GM12878 (cell line): ENCODE results near the gene ATG13. TPM values are rescaled to one million over a fixed set of nuclear protein-coding genes. Genes with fewer than 3 reads are reported as not detected.

ENCODE experiments used
- ATAC-seq: fragments of 200-7000 bp; cut with Tn5 transposase; 3 replicates; pipeline ENCODE4 v1.9.1; 2020; ENCODE audit warnings: mild to moderate bottlenecking, moderate library complexity
- BruUV-seq: library from RNA; stranded (reverse); fragments of 400-500 nt; replicated peaks from 2 replicates; lab custom pipeline; 2021; lab: Mats Ljungman, UMichigan
- CTCF ChIA-PET: fragments of 300-600 bp; sonication (Branson Sonifier 250); formaldehyde crosslinking; extraction: SDS; loops from one replicate; lab custom pipeline; 2021; ENCODE audit warnings: inconsistent platforms; lab: Yijun Ruan, JAX
- POLR2A ChIA-PET: fragments of 350-600 bp; formaldehyde crosslinking; extraction: SDS; loops from one replicate; lab custom pipeline; 2021; ENCODE audit warnings: inconsistent platforms; lab: Charles Lee
- RAD21 ChIA-PET: fragments of 300-600 bp; sonication (Branson Sonifier 250); formaldehyde crosslinking; loops from one replicate; lab custom pipeline; 2023; ENCODE audit warnings: antibody characterized with exemption; ENCODE audit not compliant: unreplicated experiment; lab: Charles Lee
- SMC1A ChIA-PET: fragments of 300-600 bp; sonication (Branson Sonifier 250); formaldehyde crosslinking; loops from one replicate; lab custom pipeline; 2023; ENCODE audit not compliant: unreplicated experiment, uncharacterized antibody; lab: Charles Lee
- DNase-seq: peaks from one replicate; pipeline ENCODE4 v3.0.0-alpha.2; 2011; ENCODE audit warnings: low read depth, low spot score
- FAIRE-seq: peaks from 3 replicates; lab custom pipeline; 2011; peaks lifted over from hg19 to GRCh38; lab: Jason Lieb, UNC
- H2AFZ ChIP-seq: 2 replicates; pipeline ENCODE4 v1.6.0; 2011; ENCODE audit warnings: low read depth, low read length, control low read depth; ENCODE audit not compliant: control insufficient read depth
- H3K27ac ChIP-seq: 2 replicates; pipeline ENCODE4 v1.5.1; 2011; ENCODE audit warnings: control low read depth; ENCODE audit not compliant: control insufficient read depth, insufficient read depth
- H3K27me3 ChIP-seq, 2 experiments: replicated peaks in 1 of 2; 2 replicates each; pipeline versions ENCODE4 v1.6.0 to v1.6.1; 2011; ENCODE audit warnings: low read length in 1 of 2; ENCODE audit not compliant: control insufficient read depth in 2 of 2, insufficient read depth in 2 of 2
- H3K36me3 ChIP-seq, 2 experiments: 2 replicates each; pipeline ENCODE4 v1.5.1; 2011; ENCODE audit warnings: low read length in 1 of 2; ENCODE audit not compliant: control insufficient read depth in 2 of 2, insufficient read depth in 2 of 2
- H3K4me1 ChIP-seq: 2 replicates; pipeline ENCODE4 v1.6.1; 2011; ENCODE audit warnings: mild to moderate bottlenecking, low read length, moderate library complexity, mixed read lengths; ENCODE audit not compliant: control insufficient read depth, insufficient read depth
- H3K4me2 ChIP-seq: 2 replicates; pipeline ENCODE4 v1.6.0; 2011; ENCODE audit warnings: control low read depth; ENCODE audit not compliant: control insufficient read depth, insufficient read depth
- H3K4me3 ChIP-seq: fragments of 200-600 bp; sonication (generic); 2 replicates; pipeline ENCODE4 v1.5.1; 2016
- H3K79me2 ChIP-seq: 2 replicates; pipeline ENCODE4 v1.6.0; 2011; ENCODE audit warnings: low read length; ENCODE audit not compliant: control insufficient read depth, insufficient read depth
- H3K9ac ChIP-seq: 2 replicates; pipeline ENCODE4 v1.8.0; 2011; ENCODE audit warnings: low read length, control low read depth, mixed read lengths; ENCODE audit not compliant: control insufficient read depth, insufficient read depth
- H3K9me3 ChIP-seq: replicated peaks from 3 replicates; pipeline ENCODE4 v1.5.1; 2011; ENCODE audit warnings: mild to moderate bottlenecking, low read length; ENCODE audit not compliant: control insufficient read depth, insufficient read depth
- H4K20me1 ChIP-seq: 2 replicates; pipeline ENCODE4 v1.6.0; 2011; ENCODE audit not compliant: control insufficient read depth, insufficient read depth
- GATAD2B ChIP-seq: fragments of 450-650 bp; conservative IDR thresholded peaks from 2 replicates; pipeline ENCODE4 v1.6.1; 2017; ENCODE audit warnings: low read depth, mild to moderate bottlenecking, moderate library complexity
- MYC ChIP-seq: IDR thresholded peaks from 2 replicates; pipeline ENCODE4 v1.6.1; 2011; ENCODE audit warnings: mild to moderate bottlenecking, low read length, moderate library complexity, inconsistent platforms; ENCODE audit not compliant: insufficient read depth, insufficient replicate concordance, insufficient read length, severe bottlenecking
- RUNX3 ChIP-seq: IDR thresholded peaks from 2 replicates; pipeline ENCODE4 v1.6.1; 2012; ENCODE audit warnings: low read length, inconsistent platforms
- WGBS: methylation state at CpG from one replicate; pipeline ENCODE4 v1.1.6; 2016; ENCODE audit warnings: low lambda C conversion rate; ENCODE audit not compliant: insufficient replicate concordance, insufficient coverage; ENCODE audit errors: missing lambda C conversion rate; 5-methylcytosine and 5-hydroxymethylcytosine counted together
- in situ Hi-C: fragments of 300-500 bp; cut with MboI; formaldehyde crosslinking; loops from 9 replicates; pipeline ENCODE4 v1.14.3; 2018; ENCODE audit warnings: mixed read lengths
- intact Hi-C: fragments of 100-400 bp; cut with micrococcal nuclease; formaldehyde crosslinking; loops from one replicate; pipeline ENCODE4 v1.14.2; 2022; ENCODE audit not compliant: unreplicated experiment
- polyA plus RNA-seq, 11 experiments: library from polyadenylated mRNA; depleted of rRNA in 4 of 11; unstranded in 6 of 11; stranded (reverse) in 5 of 11; fragments of >200 nt; fragmentation: Nextera tagmentation in 4 of 11; fragmentation: Illumina TruSeq in 1 of 11; extraction: Ambion mirVana in 4 of 11; extraction: Trizol in 1 of 11; gene quantifications; 1 replicate in 1 of 11; 2 replicates in 10 of 11; pipeline versions ENCODE4 v1.2.1 to v1.2.3, GENCODE V29; 2011 to 2016; ENCODE audit warnings: inconsistent platforms in 2 of 11, missing spikeins in 2 of 11, low read depth in 1 of 11
- total RNA-seq, 4 experiments: library from RNA; depleted of rRNA in 3 of 4; stranded (reverse); fragments of >200 nt in 3 of 4; fragmentation: Illumina TruSeq in 1 of 4; extraction: Trizol in 1 of 4; gene quantifications; 2 replicates each; pipeline versions ENCODE4 v1.2.1 to v1.2.3, GENCODE V29; 2013 to 2021
- TF ChIP-seq, protein P1 (sequence below): fragments of 450-650 bp; formaldehyde crosslinking; IDR thresholded peaks from 2 replicates; pipeline ENCODE4 v1.5.0; 2022; ENCODE audit warnings: mild to moderate bottlenecking, missing genetic modification characterization

Gene ATG13
- total and polyA plus RNA-seq, 10 of the 15 experiments (the other 5 are each of a cell fraction or from before 2014, with no cell fraction given), result 10.9 to 61.6 (median 50.9) TPM

DNA sequence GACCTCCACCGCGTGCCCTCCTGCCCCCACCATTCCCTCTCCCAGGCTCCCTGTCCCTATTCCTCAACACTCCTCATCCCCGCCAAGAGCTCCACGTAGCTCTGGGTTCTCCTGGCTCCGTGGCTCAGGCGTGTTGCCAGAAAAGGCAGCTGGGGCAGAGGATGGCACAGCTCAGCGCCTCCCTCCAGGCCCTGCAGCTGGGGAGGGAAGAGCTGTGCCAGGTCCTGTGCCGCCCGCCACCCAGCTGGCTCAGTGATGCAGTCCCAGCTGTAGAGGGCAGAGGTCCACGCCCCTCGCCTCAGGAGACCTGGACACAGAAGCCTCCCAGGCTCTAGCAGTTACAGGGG is 78.8 kb downstream of the ATG13 start:
- Histone ChIP-seq H3K27me3 (no peaks in the 10 kb centered on the region), H3K36me3 (peaks cover 5 to 10% of the 10 kb centered on the region in 2 experiments; a peak in 3 of 4 replicates), H3K79me2 (peaks cover 13% of the 10 kb centered on the region), H4K20me1 (no peaks in the 10 kb centered on the region), H2AFZ (no peak overlapping the region), H3K27ac (no peak overlapping the region)
- no peak for FAIRE-seq
- WGBS, result 97% methylated on average over 11 of the region's 11 CpGs
- ChIA-PET POLR2A (no interaction called here), CTCF (no interaction called here), SMC1A (interaction anchor here (0.8 kb wide), 1 partner anchor 12 kb away, joined by 3 read pairs; no protein-coding TSS in a partner anchor)
- intact Hi-C loops (no loop called here), in situ Hi-C loops (no loop called here)
- no TSS peak for BruUV-seq
- no peak for ATAC-seq
- DNase-seq, result no peak
- TF ChIP-seq, protein P1, sequence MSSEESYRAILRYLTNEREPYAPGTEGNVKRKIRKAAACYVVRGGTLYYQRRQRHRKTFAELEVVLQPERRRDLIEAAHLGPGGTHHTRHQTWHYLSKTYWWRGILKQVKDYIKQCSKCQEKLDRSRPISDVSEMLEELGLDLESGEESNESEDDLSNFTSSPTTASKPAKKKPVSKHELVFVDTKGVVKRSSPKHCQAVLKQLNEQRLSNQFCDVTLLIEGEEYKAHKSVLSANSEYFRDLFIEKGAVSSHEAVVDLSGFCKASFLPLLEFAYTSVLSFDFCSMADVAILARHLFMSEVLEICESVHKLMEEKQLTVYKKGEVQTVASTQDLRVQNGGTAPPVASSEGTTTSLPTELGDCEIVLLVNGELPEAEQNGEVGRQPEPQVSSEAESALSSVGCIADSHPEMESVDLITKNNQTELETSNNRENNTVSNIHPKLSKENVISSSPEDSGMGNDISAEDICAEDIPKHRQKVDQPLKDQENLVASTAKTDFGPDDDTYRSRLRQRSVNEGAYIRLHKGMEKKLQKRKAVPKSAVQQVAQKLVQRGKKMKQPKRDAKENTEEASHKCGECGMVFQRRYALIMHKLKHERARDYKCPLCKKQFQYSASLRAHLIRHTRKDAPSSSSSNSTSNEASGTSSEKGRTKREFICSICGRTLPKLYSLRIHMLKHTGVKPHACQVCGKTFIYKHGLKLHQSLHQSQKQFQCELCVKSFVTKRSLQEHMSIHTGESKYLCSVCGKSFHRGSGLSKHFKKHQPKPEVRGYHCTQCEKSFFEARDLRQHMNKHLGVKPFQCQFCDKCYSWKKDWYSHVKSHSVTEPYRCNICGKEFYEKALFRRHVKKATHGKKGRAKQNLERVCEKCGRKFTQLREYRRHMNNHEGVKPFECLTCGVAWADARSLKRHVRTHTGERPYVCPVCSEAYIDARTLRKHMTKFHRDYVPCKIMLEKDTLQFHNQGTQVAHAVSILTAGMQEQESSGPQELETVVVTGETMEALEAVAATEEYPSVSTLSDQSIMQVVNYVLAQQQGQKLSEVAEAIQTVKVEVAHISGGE, result no peak
- TF ChIP-seq MYC, result no peak
- no peak for TF ChIP-seq RUNX3
- TF ChIP-seq GATAD2B, result no peak
- TF ChIP-seq, all 136 proteins: peak for 0
- no peak overlapping the region for H3K4me2 ChIP-seq
- RAD21 ChIA-PET, result no interaction called here
- H3K9ac ChIP-seq, result no peak overlapping the region
- no peaks in the 10 kb centered on the region for H3K9me3 ChIP-seq
- no peak overlapping the region for H3K4me3 ChIP-seq
- H3K4me1 ChIP-seq, result no peaks in the 10 kb centered on the region
